ENCODE results near the gene TCF7L2.

DNA sequence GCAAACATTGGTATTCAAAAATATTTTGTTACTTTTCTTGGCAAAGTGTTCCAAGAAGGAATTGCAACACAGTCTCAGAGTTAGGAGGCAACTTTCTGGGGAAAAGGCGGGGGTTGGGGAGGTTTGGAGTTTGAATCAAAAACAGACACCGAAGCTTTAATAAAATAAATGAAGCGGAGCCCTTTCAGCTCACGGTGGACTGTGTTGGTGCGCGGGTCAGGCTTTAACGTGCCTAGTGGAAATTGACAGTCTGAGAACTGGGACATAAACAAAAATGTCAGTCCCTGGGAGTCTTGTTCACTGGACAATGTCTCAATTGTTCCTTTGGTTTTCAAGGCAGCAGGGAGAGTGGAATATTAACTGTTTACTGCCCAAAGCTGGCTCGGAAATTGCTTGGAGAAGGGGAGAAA is 109.3 kb downstream of the TCF7L2 start:
- peak; percentile 18; the same call in 1 of the 2 replicates for TF ChIP-seq ISL1 (CRISPR knock-in tag; IDR thresholded peaks at IDR 0.05)
- no peak for TF ChIP-seq ZFP3 (CRISPR knock-in tag; IDR thresholded peaks at IDR 0.05)
- TF ChIP-seq TOX (CRISPR knock-in tag; IDR thresholded peaks at IDR 0.05; ENCODE audit: borderline replicate concordance), result no peak
- no peak for TF ChIP-seq OSR1 (CRISPR knock-in tag; IDR thresholded peaks at IDR 0.05)
- TF ChIP-seq CSDC2 (CRISPR knock-in tag; IDR thresholded peaks at IDR 0.05), result no peak
- no peak for TF ChIP-seq PATZ1 (CRISPR knock-in tag; IDR thresholded peaks at IDR 0.05; ENCODE audit: borderline replicate concordance)
- no peak for TF ChIP-seq ESRRG (CRISPR knock-in tag; IDR thresholded peaks at IDR 0.05)
- TF ChIP-seq, protein P1, sequence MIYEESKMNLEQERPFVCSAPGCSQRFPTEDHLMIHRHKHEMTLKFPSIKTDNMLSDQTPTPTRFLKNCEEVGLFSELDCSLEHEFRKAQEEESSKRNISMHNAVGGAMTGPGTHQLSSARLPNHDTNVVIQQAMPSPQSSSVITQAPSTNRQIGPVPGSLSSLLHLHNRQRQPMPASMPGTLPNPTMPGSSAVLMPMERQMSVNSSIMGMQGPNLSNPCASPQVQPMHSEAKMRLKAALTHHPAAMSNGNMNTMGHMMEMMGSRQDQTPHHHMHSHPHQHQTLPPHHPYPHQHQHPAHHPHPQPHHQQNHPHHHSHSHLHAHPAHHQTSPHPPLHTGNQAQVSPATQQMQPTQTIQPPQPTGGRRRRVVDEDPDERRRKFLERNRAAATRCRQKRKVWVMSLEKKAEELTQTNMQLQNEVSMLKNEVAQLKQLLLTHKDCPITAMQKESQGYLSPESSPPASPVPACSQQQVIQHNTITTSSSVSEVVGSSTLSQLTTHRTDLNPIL (CRISPR knock-in tag; IDR thresholded peaks at IDR 0.05; ENCODE audit: low read depth), result no peak

Data from SK-N-SH treated with all-trans-retinoic acid at 6 μM for 48 hours (cell line).